HepG2 (cell line): ENCODE results near the gene STARD13. TPM values are rescaled to one million over a fixed set of nuclear protein-coding genes. Genes with fewer than 3 reads are reported as not detected.
A peak's percentile ranks its signal among the peaks of the same experiment; 100 is the strongest.

Experiments used
- CREM ChIP-seq, 2 experiments: sonication (generic) in 1 of 2; formaldehyde crosslinking in 1 of 2; IDR thresholded peaks; 2 replicates each; pipeline versions ENCODE4 v1.4.0 to v1.6.1; 2016 to 2020; ENCODE audit warnings: antibody characterized with exemption in 1 of 2, mild to moderate bottlenecking in 1 of 2, missing genetic modification reagents in 1 of 2
- GATAD1 ChIP-seq: IDR thresholded peaks from 2 replicates; pipeline ENCODE4 v1.6.1; 2016; ENCODE audit warnings: missing genetic modification reagents, missing compliant biosample characterization
- HDAC2 ChIP-seq: sonication (generic); formaldehyde crosslinking; IDR thresholded peaks from 2 replicates; pipeline ENCODE4 v1.4.0; 2020; ENCODE audit warnings: missing genetic modification reagents
- KLF16 ChIP-seq, 2 experiments: sonication (generic) in 1 of 2; formaldehyde crosslinking in 1 of 2; IDR thresholded peaks; 2 replicates each; pipeline versions ENCODE4 v1.6.1 to v1.8.0; 2016 to 2023; ENCODE audit warnings: missing genetic modification reagents in 2 of 2, missing compliant biosample characterization in 1 of 2
- MIXL1 ChIP-seq: IDR thresholded peaks from 2 replicates; pipeline ENCODE4 v1.6.1; 2016
- PAWR ChIP-seq: sonication (generic); formaldehyde crosslinking; IDR thresholded peaks from 2 replicates; pipeline ENCODE4 v1.4.0; 2020; ENCODE audit warnings: missing genetic modification reagents, mild to moderate bottlenecking, borderline replicate concordance
- RXRA ChIP-seq: sonication (generic); formaldehyde crosslinking; IDR thresholded peaks from 2 replicates; pipeline ENCODE4 v1.5.1; 2020; ENCODE audit warnings: missing genetic modification reagents
- SIX4 ChIP-seq: sonication (generic); formaldehyde crosslinking; IDR thresholded peaks from 2 replicates; pipeline ENCODE4 v1.4.0; 2020; ENCODE audit warnings: missing genetic modification reagents
- TEAD2 ChIP-seq: sonication (generic); formaldehyde crosslinking; IDR thresholded peaks from 2 replicates; pipeline ENCODE4 v1.9.0; 2021; ENCODE audit warnings: missing genetic modification reagents
- ZMYM2 ChIP-seq: sonication (generic); formaldehyde crosslinking; IDR thresholded peaks from 2 replicates; pipeline ENCODE4 v1.8.0; 2022; ENCODE audit warnings: mild to moderate bottlenecking, missing genetic modification reagents
- ZNF124 ChIP-seq: sonication (generic); formaldehyde crosslinking; IDR thresholded peaks from 2 replicates; pipeline ENCODE4 v1.4.0; 2020; ENCODE audit warnings: missing genetic modification reagents
- ZNF350 ChIP-seq: sonication (generic); formaldehyde crosslinking; IDR thresholded peaks from 2 replicates; pipeline ENCODE4 v1.4.0; 2020; ENCODE audit warnings: mild to moderate bottlenecking, low read depth, missing genetic modification reagents, borderline replicate concordance
- polyA plus RNA-seq, 8 experiments: library from polyadenylated mRNA; depleted of rRNA in 3 of 8; stranded (reverse) in 7 of 8; unstranded in 1 of 8; fragments of >200 nt; fragmentation: Illumina TruSeq in 4 of 8; extraction: Trizol in 4 of 8; gene quantifications; 2 replicates each; pipeline versions ENCODE4 v1.2.1 to v1.2.3, GENCODE V29; 2011 to 2016; ENCODE audit warnings: low read depth in 4 of 8, missing spikeins in 1 of 8, mixed read lengths in 1 of 8; ENCODE audit not compliant: insufficient read depth in 1 of 8
- total RNA-seq, 5 experiments: library from RNA; depleted of rRNA; stranded (reverse); fragments of >200 nt; fragmentation: Illumina TruSeq; extraction: Trizol; gene quantifications; 2 replicates each; pipeline ENCODE4 v1.2.3, GENCODE V29; 2016; ENCODE audit warnings: low read depth in 1 of 5
- TF ChIP-seq, protein P1 (sequence below): sonication (generic); formaldehyde crosslinking; IDR thresholded peaks from 2 replicates; pipeline ENCODE4 v1.4.0; 2020; ENCODE audit warnings: mild to moderate bottlenecking, missing genetic modification reagents
- TF ChIP-seq, protein P2 (sequence below): sonication (generic); formaldehyde crosslinking; IDR thresholded peaks from 2 replicates; pipeline ENCODE4 v1.5.1; 2020; ENCODE audit warnings: mild to moderate bottlenecking, missing genetic modification reagents, moderate library complexity
- TF ChIP-seq, protein P3 (sequence below): IDR thresholded peaks from 2 replicates; pipeline ENCODE4 v1.6.1; 2016; ENCODE audit warnings: mild to moderate bottlenecking, missing biosample characterization, missing genetic modification reagents

The STARD13 gene
- total and polyA plus RNA-seq, 2 of the 13 experiments (the other 11 are each of a cell fraction or from before 2014, with no cell fraction given): 12.8 to 14.3 TPM

DNA sequence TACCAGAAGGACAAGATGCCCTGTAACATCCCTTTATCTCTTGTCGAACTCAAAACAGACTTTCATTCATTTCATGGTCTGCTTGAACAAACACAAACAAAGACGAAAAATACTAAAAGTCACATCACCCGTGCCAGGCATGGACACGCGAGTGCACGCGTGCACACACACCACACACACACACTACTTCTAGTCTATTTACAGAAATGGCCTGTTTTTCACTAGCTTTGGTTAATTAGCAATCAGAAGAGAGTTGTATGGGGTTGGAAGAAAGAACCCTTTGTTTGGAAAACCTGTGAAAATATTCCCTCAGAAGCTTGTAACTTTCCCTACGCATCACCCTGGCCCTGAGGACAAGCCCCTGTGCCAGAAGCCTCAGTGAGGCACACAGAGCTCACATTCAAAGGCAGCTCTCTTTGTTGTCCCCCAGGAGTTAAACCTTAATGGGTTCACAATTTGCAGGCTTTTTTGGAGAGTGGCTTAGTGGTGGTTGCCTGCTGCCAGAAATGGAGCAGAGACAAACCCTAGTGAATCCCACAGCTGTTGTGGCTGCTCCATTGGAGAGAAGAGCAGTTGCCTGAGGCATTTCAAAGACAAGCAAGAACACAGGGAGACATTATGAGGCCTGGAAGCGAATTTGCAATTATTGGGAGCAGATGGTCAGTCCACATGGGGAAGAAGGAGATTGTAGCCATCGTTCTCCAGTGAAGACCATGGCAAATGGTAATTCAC, 55.9 kb downstream of the STARD13 start (continued):
- TF ChIP-seq, protein P1, sequence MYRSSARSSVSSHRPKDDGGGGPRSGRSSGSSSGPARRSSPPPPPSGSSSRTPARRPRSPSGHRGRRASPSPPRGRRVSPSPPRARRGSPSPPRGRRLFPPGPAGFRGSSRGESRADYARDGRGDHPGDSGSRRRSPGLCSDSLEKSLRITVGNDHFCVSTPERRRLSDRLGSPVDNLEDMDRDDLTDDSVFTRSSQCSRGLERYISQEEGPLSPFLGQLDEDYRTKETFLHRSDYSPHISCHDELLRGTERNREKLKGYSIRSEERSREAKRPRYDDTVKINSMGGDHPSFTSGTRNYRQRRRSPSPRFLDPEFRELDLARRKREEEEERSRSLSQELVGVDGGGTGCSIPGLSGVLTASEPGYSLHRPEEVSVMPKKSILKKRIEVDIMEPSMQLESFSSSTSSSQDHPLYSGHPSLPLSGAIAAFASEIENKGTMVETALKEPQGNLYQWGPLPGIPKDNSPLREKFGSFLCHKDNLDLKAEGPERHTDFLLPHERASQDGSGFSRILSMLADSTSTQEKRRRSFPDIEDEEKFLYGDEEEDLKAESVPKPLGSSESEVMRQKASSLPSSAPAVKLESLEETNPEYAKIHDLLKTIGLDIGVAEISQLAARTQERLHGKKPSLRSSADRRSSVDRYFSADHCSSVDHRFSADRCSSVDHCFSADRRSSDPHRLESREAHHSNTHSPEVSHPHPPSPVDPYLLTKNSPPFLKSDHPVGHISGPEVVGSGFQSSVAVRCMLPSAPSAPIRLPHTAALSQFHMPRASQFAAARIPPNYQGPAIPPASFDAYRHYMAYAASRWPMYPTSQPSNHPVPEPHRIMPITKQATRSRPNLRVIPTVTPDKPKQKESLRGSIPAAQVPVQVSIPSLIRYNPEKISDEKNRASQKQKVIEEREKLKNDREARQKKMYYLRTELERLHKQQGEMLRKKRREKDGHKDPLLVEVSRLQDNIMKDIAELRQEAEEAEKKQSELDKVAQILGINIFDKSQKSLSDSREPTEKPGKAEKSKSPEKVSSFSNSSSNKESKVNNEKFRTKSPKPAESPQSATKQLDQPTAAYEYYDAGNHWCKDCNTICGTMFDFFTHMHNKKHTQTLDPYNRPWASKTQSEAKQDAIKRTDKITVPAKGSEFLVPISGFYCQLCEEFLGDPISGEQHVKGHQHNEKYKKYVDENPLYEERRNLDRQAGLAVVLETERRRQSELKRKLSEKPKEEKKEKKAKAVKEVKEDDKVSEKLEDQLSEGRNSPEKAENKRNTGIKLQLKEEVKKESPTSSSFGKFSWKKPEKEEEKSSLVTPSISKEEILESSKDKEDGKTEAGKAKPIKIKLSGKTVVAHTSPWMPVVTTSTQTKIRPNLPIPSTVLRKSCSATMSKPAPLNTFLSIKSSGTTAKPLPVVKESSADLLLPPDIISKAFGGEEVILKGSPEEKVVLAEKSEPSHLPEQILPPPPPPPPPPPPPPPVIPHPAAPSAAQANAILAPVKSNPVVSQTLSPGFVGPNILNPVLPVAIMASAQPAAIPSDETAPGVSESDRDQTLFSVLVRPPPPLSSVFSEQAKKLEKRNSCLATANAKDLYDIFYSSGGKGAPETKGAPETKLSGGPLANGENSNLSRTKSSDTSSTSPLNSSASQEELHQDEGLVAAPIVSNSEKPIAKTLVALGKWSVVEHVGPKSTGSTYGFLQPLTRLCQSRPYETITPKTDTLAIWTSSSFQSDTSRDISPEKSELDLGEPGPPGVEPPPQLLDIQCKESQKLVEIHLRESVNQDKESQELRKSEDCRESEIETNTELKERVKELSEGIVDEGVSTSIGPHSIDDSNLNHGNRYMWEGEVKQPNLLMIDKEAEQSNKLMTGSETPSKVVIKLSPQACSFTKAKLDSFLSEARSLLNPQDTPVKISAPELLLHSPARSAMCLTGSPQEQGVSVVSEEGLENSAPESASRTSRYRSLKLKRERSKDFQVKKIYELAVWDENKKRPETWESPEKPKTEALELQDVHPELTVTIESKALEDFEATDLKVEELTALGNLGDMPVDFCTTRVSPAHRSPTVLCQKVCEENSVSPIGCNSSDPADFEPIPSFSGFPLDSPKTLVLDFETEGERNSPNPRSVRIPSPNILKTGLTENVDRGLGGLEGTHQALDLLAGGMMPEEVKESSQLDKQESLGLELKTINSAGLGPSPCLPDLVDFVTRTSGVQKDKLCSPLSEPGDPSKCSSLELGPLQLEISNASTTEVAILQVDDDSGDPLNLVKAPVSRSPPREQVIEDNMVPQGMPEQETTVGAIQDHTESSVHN: no peak
- TF ChIP-seq CREM (IDR thresholded peaks at IDR 0.05) (peak; percentile 67), CREM (CRISPR knock-in tag; IDR thresholded peaks at IDR 0.05) (no peak), ZNF124 (CRISPR knock-in tag) (0 out of 2 replicates have a peak, but pooled peaks have one; percentile 25), SIX4 (CRISPR knock-in tag) (no peak), ZMYM2 (CRISPR knock-in tag) (peak; percentile 62; the same call in 1 of the 2 replicates), MIXL1 (CRISPR knock-in tag) (peak; percentile 64; the same call in 1 of the 2 replicates), GATAD1 (CRISPR knock-in tag) (no peak), KLF16 (CRISPR knock-in tag; IDR thresholded peaks at IDR 0.05) (peak in 1 of 2 experiments; percentile 58; a peak in 2 of 4 replicates), PAWR (CRISPR knock-in tag) (no peak), HDAC2 (CRISPR knock-in tag) (peak; percentile 81), RXRA (peak; percentile 44; the same call in 1 of the 2 replicates), ZNF350 (CRISPR knock-in tag) (peak; percentile 63; the same call in 1 of the 2 replicates), TEAD2 (CRISPR knock-in tag) (0 out of 2 replicates have a peak, but pooled peaks have one; percentile 3)
- TF ChIP-seq, protein P2, sequence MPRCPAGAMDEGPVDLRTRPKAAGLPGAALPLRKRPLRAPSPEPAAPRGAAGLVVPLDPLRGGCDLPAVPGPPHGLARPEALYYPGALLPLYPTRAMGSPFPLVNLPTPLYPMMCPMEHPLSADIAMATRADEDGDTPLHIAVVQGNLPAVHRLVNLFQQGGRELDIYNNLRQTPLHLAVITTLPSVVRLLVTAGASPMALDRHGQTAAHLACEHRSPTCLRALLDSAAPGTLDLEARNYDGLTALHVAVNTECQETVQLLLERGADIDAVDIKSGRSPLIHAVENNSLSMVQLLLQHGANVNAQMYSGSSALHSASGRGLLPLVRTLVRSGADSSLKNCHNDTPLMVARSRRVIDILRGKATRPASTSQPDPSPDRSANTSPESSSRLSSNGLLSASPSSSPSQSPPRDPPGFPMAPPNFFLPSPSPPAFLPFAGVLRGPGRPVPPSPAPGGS (CRISPR knock-in tag): 0 out of 2 replicates have a peak, but pooled peaks have one; percentile 48
- TF ChIP-seq, protein P3, sequence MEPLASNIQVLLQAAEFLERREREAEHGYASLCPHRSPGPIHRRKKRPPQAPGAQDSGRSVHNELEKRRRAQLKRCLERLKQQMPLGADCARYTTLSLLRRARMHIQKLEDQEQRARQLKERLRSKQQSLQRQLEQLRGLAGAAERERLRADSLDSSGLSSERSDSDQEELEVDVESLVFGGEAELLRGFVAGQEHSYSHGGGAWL (CRISPR knock-in tag): no peak
